OCI-LY1 (cell line): ENCODE results near the gene MTX2.

Experiments
- H2AFZ ChIP-seq: fragments of 200-600 bp; sonication (generic), shearing (Covaris generic); 2 replicates; pipeline ENCODE4 v1.6.0; 2014; ENCODE audit warnings: antibody characterized with exemption, mild to moderate bottlenecking, low read length
- H3F3A ChIP-seq: fragments of 200-600 bp; sonication (generic), shearing (Covaris generic); 2 replicates; pipeline ENCODE4 v1.6.0; 2014; ENCODE audit warnings: mild to moderate bottlenecking, antibody characterized with exemption, low read length, moderate library complexity; ENCODE audit not compliant: insufficient read depth
- H3K27ac ChIP-seq: fragments of 200-600 bp; sonication (generic); 2 replicates; pipeline ENCODE4 v1.5.1; 2014; ENCODE audit warnings: low read length, mixed run types, mild to moderate bottlenecking, low read depth; ENCODE audit not compliant: poor library complexity, severe bottlenecking
- H3K27me3 ChIP-seq: fragments of 200-600 bp; sonication (generic); 2 replicates; pipeline ENCODE4 v1.6.0; 2014; ENCODE audit warnings: antibody characterized with exemption, mild to moderate bottlenecking, low read length, moderate library complexity; ENCODE audit not compliant: insufficient read depth
- H3K36me3 ChIP-seq: fragments of 200-600 bp; sonication (generic); 2 replicates; pipeline ENCODE4 v1.6.1; 2014; ENCODE audit warnings: mild to moderate bottlenecking, antibody characterized with exemption, low read length, moderate library complexity, mixed read lengths; ENCODE audit not compliant: insufficient read depth
- H3K4me1 ChIP-seq: fragments of 200-600 bp; sonication (generic); 2 replicates; pipeline ENCODE4 v1.5.1; 2014; ENCODE audit warnings: mild to moderate bottlenecking, low read length, moderate library complexity; ENCODE audit not compliant: insufficient read depth, severe bottlenecking
- H3K4me2 ChIP-seq: fragments of 200-600 bp; sonication (generic), shearing (Covaris generic); 2 replicates; pipeline ENCODE4 v1.6.1; 2014; ENCODE audit warnings: low read length
- H3K4me3 ChIP-seq: fragments of 200-600 bp; sonication (generic); 2 replicates; pipeline ENCODE4 v1.5.1; 2014; ENCODE audit warnings: low read length, low read depth, mild to moderate bottlenecking, mixed read lengths; ENCODE audit not compliant: poor library complexity, severe bottlenecking
- H3K79me2 ChIP-seq: fragments of 200-600 bp; shearing (Covaris generic); 2 replicates; pipeline ENCODE4 v1.6.1; 2016; ENCODE audit warnings: mixed run types, low read length, mixed read lengths; ENCODE audit not compliant: insufficient read depth
- H3K9ac ChIP-seq: fragments of 200-600 bp; sonication (generic), shearing (Covaris generic); 2 replicates; pipeline ENCODE4 v1.6.1; 2014; ENCODE audit warnings: mild to moderate bottlenecking, low read length, mixed read lengths
- H3K9me2 ChIP-seq: fragments of 200-600 bp; sonication (generic), shearing (Covaris generic); 2 replicates; pipeline ENCODE4 v1.6.1; 2014; ENCODE audit warnings: low read depth, mild to moderate bottlenecking, low read length, mixed read lengths
- H3K9me3 ChIP-seq: fragments of 200-600 bp; shearing (Covaris generic); 2 replicates; pipeline ENCODE4 v1.6.1; 2014; ENCODE audit warnings: low read length, mixed read lengths
- H4K20me1 ChIP-seq: fragments of 200-600 bp; sonication (generic), shearing (Covaris generic); 2 replicates; pipeline ENCODE4 v1.6.0; 2016; ENCODE audit warnings: mild to moderate bottlenecking, low read length; ENCODE audit not compliant: insufficient read depth
- EZH2 ChIP-seq: fragments of 200-600 bp; sonication (generic), shearing (Covaris generic); IDR thresholded peaks from 2 replicates; pipeline ENCODE4 v1.8.0; 2017; ENCODE audit warnings: borderline replicate concordance, mixed run types, mild to moderate bottlenecking, antibody characterized with exemption, low read length, moderate library complexity, mixed read lengths
- TF ChIP-seq, protein P1 (sequence below): fragments of 200-600 bp; sonication (generic), shearing (Covaris generic); IDR thresholded peaks from 2 replicates; pipeline ENCODE4 v1.5.1; 2017; ENCODE audit warnings: mild to moderate bottlenecking, antibody characterized with exemption, low read length, moderate library complexity, mixed read lengths

MTX2 gene

DNA sequence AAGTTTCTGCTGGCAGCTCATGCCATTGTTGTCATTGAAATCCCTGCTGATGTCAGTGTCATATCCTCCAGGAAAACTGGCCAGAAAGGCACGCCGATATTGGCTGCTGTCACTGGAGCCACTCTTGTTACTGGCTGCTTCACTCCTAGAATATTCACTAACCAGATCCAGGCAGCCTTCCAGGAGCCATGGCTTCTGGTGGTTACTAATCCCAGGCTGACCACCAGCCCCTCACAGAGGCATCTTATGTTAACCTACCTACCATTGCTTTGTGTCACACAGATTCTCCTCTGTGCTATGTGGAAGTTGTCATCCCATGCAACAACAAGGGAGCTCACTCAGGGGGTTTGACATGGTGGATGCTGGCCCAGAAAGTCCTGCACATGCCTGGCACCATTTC is 27.0 kb upstream of the MTX2 start:
- no peaks in the 10 kb centered on the region for H3K27me3 ChIP-seq
- no peaks in the 10 kb centered on the region for H3K79me2 ChIP-seq
- TF ChIP-seq EZH2: no peak
- TF ChIP-seq, protein P1, sequence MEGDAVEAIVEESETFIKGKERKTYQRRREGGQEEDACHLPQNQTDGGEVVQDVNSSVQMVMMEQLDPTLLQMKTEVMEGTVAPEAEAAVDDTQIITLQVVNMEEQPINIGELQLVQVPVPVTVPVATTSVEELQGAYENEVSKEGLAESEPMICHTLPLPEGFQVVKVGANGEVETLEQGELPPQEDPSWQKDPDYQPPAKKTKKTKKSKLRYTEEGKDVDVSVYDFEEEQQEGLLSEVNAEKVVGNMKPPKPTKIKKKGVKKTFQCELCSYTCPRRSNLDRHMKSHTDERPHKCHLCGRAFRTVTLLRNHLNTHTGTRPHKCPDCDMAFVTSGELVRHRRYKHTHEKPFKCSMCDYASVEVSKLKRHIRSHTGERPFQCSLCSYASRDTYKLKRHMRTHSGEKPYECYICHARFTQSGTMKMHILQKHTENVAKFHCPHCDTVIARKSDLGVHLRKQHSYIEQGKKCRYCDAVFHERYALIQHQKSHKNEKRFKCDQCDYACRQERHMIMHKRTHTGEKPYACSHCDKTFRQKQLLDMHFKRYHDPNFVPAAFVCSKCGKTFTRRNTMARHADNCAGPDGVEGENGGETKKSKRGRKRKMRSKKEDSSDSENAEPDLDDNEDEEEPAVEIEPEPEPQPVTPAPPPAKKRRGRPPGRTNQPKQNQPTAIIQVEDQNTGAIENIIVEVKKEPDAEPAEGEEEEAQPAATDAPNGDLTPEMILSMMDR: no peak
- H3K9me3 ChIP-seq: no peaks in the 10 kb centered on the region
- H4K20me1 ChIP-seq: no peaks in the 10 kb centered on the region
- H3K4me3 ChIP-seq: no peak overlapping the region
- H3K9me2 ChIP-seq: no peaks in the 10 kb centered on the region
- H3K4me2 ChIP-seq: no peak overlapping the region
- no peak overlapping the region for H3K27ac ChIP-seq
- H2AFZ ChIP-seq: no peak overlapping the region
- no peaks in the 10 kb centered on the region for H3F3A ChIP-seq
- no peak overlapping the region for H3K9ac ChIP-seq
- H3K4me1 ChIP-seq: no peaks in the 10 kb centered on the region
- no peaks in the 10 kb centered on the region for H3K36me3 ChIP-seq

DNA sequence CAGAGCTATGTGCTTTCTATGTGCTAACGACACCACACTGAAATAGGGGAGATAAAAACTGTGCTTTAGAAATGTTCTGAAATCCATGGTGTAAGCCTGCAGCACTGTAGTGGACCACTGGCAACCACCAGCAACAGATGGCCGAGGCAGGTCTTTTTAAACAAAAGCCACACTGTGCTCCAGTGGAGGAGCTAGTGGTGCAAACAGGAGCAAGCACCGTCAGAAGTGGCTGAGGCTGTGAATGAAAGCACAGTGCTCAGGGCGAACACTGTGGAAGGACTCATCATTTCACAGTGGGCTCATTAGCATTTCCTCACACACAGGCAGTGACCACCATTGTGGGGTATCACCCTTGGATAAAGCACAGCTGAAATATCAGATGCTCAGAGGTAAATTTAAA is 22.9 kb upstream of the MTX2 start:
- H3K9ac ChIP-seq: no peak overlapping the region
- no peaks in the 10 kb centered on the region for H3K4me1 ChIP-seq
- H3K79me2 ChIP-seq: no peaks in the 10 kb centered on the region
- no peak overlapping the region for H3K4me2 ChIP-seq
- no peaks in the 10 kb centered on the region for H3K9me3 ChIP-seq
- H3K27me3 ChIP-seq: no peaks in the 10 kb centered on the region; the same call in 1 of the 2 replicates
- no peaks in the 10 kb centered on the region for H3F3A ChIP-seq
- no peak overlapping the region for H3K27ac ChIP-seq
- no peak overlapping the region for H2AFZ ChIP-seq
- no peaks in the 10 kb centered on the region for H3K9me2 ChIP-seq
- TF ChIP-seq EZH2: no peak
- TF ChIP-seq, protein P1: no peak
- no peaks in the 10 kb centered on the region for H4K20me1 ChIP-seq
- no peak overlapping the region for H3K4me3 ChIP-seq
- no peaks in the 10 kb centered on the region for H3K36me3 ChIP-seq

- H4K20me1 ChIP-seq: no peaks in the 10 kb centered on the region
- no peaks in the 10 kb centered on the region; the same call in 1 of the 2 replicates for H3K27me3 ChIP-seq
- H3K79me2 ChIP-seq: no peaks in the 10 kb centered on the region
- H3K36me3 ChIP-seq: no peaks in the 10 kb centered on the region
- no peak overlapping the region for H3K27ac ChIP-seq
- H3K9me2 ChIP-seq: no peaks in the 10 kb centered on the region
- no peaks in the 10 kb centered on the region for H3F3A ChIP-seq
- H3K4me2 ChIP-seq: no peak overlapping the region
- TF ChIP-seq, protein P1: no peak
- TF ChIP-seq EZH2: no peak
- H3K9ac ChIP-seq: no peak overlapping the region
- no peak overlapping the region for H2AFZ ChIP-seq
- no peaks in the 10 kb centered on the region for H3K9me3 ChIP-seq
- H3K4me1 ChIP-seq: no peaks in the 10 kb centered on the region
- H3K4me3 ChIP-seq: no peak overlapping the region
These were observed 21.4 kb upstream of the MTX2 start for GRCh38 chr2:176247859-176248258.
